Thymus (tissue), 11 donors: ENCODE data around the gene SOX14. TPM values are rescaled to one million over a fixed set of nuclear protein-coding genes. Genes with fewer than 3 reads are reported as not detected.

Experiments used
- DNase-seq, 9 donors: peaks; one replicate each; pipeline ENCODE4 v3.0.0-alpha.2; 2013; ENCODE audit warnings: low spot score in 9 of 9, low read depth in 6 of 9, missing footprints in 1 of 9
- H3K27ac ChIP-seq, 2 donors: one replicate each; pipeline ENCODE4 v1.5.1; 2013; ENCODE audit warnings: control low read depth in 1 of 2, low read depth in 1 of 2, low read length in 1 of 2, mild to moderate bottlenecking in 1 of 2, moderate library complexity in 1 of 2
- H3K27me3 ChIP-seq, 2 donors: one replicate each; pipeline ENCODE4 v1.5.1; 2013; ENCODE audit warnings: low read length in 1 of 2; ENCODE audit not compliant: control insufficient read depth in 2 of 2, insufficient read depth in 1 of 2
- H3K36me3 ChIP-seq, 2 donors: one replicate each; pipeline ENCODE4 v1.5.1; 2013; ENCODE audit warnings: low read length in 1 of 2, mild to moderate bottlenecking in 1 of 2, moderate library complexity in 1 of 2; ENCODE audit not compliant: control insufficient read depth in 2 of 2, insufficient read depth in 2 of 2
- H3K4me1 ChIP-seq, 2 donors: one replicate each; pipeline ENCODE4 v1.5.1; 2013; ENCODE audit warnings: low read length in 2 of 2; ENCODE audit not compliant: control insufficient read depth in 2 of 2, insufficient read depth in 2 of 2
- H3K4me3 ChIP-seq, 2 donors: one replicate each; pipeline ENCODE4 v1.5.1; 2013; ENCODE audit warnings: low read length in 2 of 2, control low read depth in 1 of 2, mild to moderate bottlenecking in 1 of 2
- H3K9me3 ChIP-seq, 2 donors: one replicate each; pipeline ENCODE4 v1.5.1; 2013; ENCODE audit warnings: low read length in 1 of 2, mild to moderate bottlenecking in 1 of 2; ENCODE audit not compliant: control insufficient read depth in 2 of 2, insufficient read depth in 1 of 2
- WGBS: extraction: QIAGEN DNeasy Blood & Tissue Kit; methylation state at CpG from one replicate; pipeline ENCODE4 v1.1.7; 2013; 5-methylcytosine and 5-hydroxymethylcytosine counted together
- polyA plus RNA-seq: library from polyadenylated mRNA; stranded (reverse); fragments of 200-250 nt; gene quantifications from one replicate; pipeline ENCODE4 v1.2.3, GENCODE V29; 2013
- total RNA-seq: library from RNA; stranded (reverse); fragments of 120-200 nt; gene quantifications from one replicate; pipeline ENCODE4 v1.2.4, GENCODE V29; 2013
- donor health status: healthy.

SOX14 gene
- total and polyA plus RNA-seq, 2 donors = 0.07 to 0.09 TPM

- DNase-seq = no peak
- no peak overlapping the region for H3K27ac ChIP-seq
- 4% methylated on average over 24 of the region's 24 CpGs for WGBS
- no peaks in the 10 kb centered on the region for H3K36me3 ChIP-seq
- no peaks in the 10 kb centered on the region for H3K4me1 ChIP-seq
- H3K27me3 ChIP-seq = peaks cover 58 to 72% of the 10 kb centered on the region in 2 donors
- peaks cover 0 to 5% of the 10 kb centered on the region in 2 donors for H3K9me3 ChIP-seq
- H3K4me3 ChIP-seq = no peak overlapping the region
Measured at GRCh38 chr3:137761099-137761562, 3.0 kb upstream of the SOX14 start.

GRCh38 chr3:137761563-137762503 is 2.3 kb upstream of the SOX14 start:
- WGBS = 8% methylated on average over 54 of the region's 54 CpGs
- Histone ChIP-seq H3K27ac (no peak overlapping the region), H3K4me1 (no peaks in the 10 kb centered on the region), H3K4me3 (no peak overlapping the region), H3K36me3 (no peaks in the 10 kb centered on the region), H3K9me3 (peaks cover 0 to 5% of the 10 kb centered on the region in 2 donors), H3K27me3 (peaks cover 66 to 79% of the 10 kb centered on the region in 2 donors)
- no peak for DNase-seq

- Histone ChIP-seq H3K27ac (no peak overlapping the region), H3K27me3 (peaks cover 77 to 90% of the 10 kb centered on the region in 2 donors), H3K4me3 (no peak overlapping the region), H3K4me1 (no peaks in the 10 kb centered on the region), H3K36me3 (no peaks in the 10 kb centered on the region), H3K9me3 (peaks cover 0 to 5% of the 10 kb centered on the region in 2 donors)
- WGBS = 7% methylated on average over 34 of the region's 34 CpGs
- DNase-seq = no peak
Measured at GRCh38 chr3:137762674-137763593, 1.2 kb upstream of the SOX14 start.

DNA sequence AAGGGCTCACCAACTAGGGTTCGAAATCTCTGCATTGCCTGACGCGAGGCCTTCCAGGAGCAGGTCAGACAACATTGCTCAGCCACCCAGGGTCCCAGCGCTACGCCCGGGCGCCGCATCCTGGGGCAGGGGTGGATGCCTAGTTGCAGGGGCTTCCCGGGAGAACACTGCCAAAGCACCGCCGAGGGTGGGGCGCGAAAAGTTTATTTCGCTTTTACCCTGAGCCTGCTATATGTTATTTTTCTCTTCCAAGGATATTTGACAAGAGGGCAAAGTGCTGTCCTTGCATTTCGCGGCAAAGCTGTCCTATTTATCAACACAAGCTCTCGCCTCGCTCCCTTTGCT is 549 bp upstream of the SOX14 start:
- Histone ChIP-seq H3K27me3 (peaks cover 82 to 94% of the 10 kb centered on the region in 2 donors), H3K36me3 (no peaks in the 10 kb centered on the region), H3K9me3 (peaks cover 0 to 5% of the 10 kb centered on the region in 2 donors), H3K4me3 (no peak overlapping the region), H3K4me1 (no peaks in the 10 kb centered on the region), H3K27ac (no peak overlapping the region)
- DNase-seq = no peak
- 4% methylated on average over 18 of the region's 18 CpGs for WGBS

- Histone ChIP-seq H3K9me3 (peaks cover 0 to 5% of the 10 kb centered on the region in 2 donors), H3K27me3 (peaks cover 94 to 97% of the 10 kb centered on the region in 2 donors), H3K4me3 (no peak overlapping the region), H3K36me3 (no peaks in the 10 kb centered on the region), H3K27ac (no peak overlapping the region), H3K4me1 (no peaks in the 10 kb centered on the region)
- no peak for DNase-seq
- 8% methylated on average over 58 of the region's 58 CpGs for WGBS
Measured at GRCh38 chr3:137764563-137765309, 621 bp downstream of the SOX14 start.

GRCh38 chr3:137765310-137766033 is 1.4 kb downstream of the SOX14 start:
- no peaks in the 10 kb centered on the region for H3K4me1 ChIP-seq
- peaks cover 0 to 10% of the 10 kb centered on the region in 2 donors for H3K9me3 ChIP-seq
- H3K4me3 ChIP-seq = no peak overlapping the region
- no peak for DNase-seq
- no peak overlapping the region for H3K27ac ChIP-seq
- 7% methylated on average over 27 of the region's 27 CpGs for WGBS
- H3K36me3 ChIP-seq = no peaks in the 10 kb centered on the region
- H3K27me3 ChIP-seq = peaks cover 98 to 100% of the 10 kb centered on the region in 2 donors

DNA sequence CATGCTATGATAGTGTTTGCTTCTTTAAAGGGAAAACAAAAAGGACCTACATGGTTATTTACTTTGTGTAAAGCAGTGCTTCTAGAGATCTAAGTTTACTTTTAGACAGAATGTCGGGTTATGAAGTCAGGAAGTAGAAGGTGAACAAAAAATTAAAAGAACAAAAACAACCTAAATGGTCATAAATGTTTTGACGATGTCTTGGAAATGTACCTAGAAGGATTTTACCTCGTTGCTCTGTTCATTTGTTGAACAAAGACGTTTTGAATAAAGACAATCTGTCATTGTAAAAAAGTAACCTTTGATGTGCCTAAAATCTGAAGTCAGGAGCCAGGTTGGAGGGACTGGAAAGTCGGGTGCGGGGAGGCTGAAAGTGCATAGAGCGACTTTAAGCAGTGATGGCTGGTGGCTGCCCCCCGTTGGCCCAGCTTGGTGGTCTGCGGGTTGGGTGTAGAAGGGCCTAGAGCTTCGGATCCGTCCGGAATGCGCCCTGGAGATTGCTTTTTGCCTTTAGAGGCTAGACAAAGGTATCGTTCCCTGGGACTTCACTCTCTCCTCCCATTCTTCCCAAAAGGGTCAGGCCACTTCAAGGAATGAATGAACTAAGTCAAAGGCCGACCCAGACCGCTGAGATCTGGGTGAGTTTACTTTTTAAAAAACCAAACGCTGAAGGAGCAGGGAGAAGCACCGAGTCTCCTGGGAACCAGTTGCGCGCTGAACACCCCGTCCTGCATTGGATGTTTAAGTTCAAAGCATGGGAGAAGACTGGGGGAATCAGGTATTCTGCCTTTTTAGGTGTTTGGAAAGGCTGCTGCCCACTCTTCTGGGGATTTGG is 2.1 kb downstream of the SOX14 start:
- Histone ChIP-seq H3K4me3 (no peak overlapping the region), H3K9me3 (peaks cover 0 to 18% of the 10 kb centered on the region in 2 donors), H3K4me1 (no peaks in the 10 kb centered on the region), H3K36me3 (no peaks in the 10 kb centered on the region), H3K27me3 (peaks cover 98 to 100% of the 10 kb centered on the region in 2 donors), H3K27ac (no peak overlapping the region)
- 6% methylated on average over 21 of the region's 21 CpGs for WGBS
- DNase-seq = no peak
